H1 (cell line): ENCODE measurements around the gene CACNA1D. TPM values are rescaled to one million over a fixed set of nuclear protein-coding genes. Genes with fewer than 3 reads are reported as not detected.

Experiments used
- CTCF ChIA-PET: fragments of 300-600 bp; sonication (Branson Sonifier 250); formaldehyde crosslinking; loops from one replicate; lab custom pipeline; 2021; ENCODE audit not compliant: partially characterized antibody; lab: Charles Lee
- POLR2A ChIA-PET: fragments of 300-600 bp; sonication (Branson Sonifier 250); formaldehyde crosslinking; loops from one replicate; lab custom pipeline; 2021; ENCODE audit warnings: inconsistent platforms; ENCODE audit not compliant: partially characterized antibody; lab: Charles Lee
- DNase-seq, 2 experiments: peaks; one replicate each; pipeline versions ENCODE4 v3.0.0 to v3.0.0-alpha.2; 2010 to 2022; ENCODE audit warnings: low spot score in 2 of 2, low read depth in 1 of 2, mixed read lengths in 1 of 2
- FAIRE-seq: peaks from 2 replicates; lab custom pipeline; 2011; peaks lifted over from hg19 to GRCh38; lab: Jason Lieb, UNC
- H2AFZ ChIP-seq: 2 replicates; pipeline ENCODE4 v1.8.1; 2012; ENCODE audit warnings: low read length, inconsistent platforms
- H2AK5ac ChIP-seq: 2 replicates; pipeline ENCODE4 v1.6.1; 2013; ENCODE audit warnings: low read depth, low read length
- H2BK120ac ChIP-seq: replicated peaks from 2 replicates; pipeline ENCODE3; 2013; ENCODE audit warnings: low read depth, low read length, inconsistent platforms
- H2BK12ac ChIP-seq: 2 replicates; pipeline ENCODE4 v1.6.1; 2013; ENCODE audit warnings: low read depth, low read length
- H2BK15ac ChIP-seq: 2 replicates; pipeline ENCODE4 v1.6.1; 2013; ENCODE audit warnings: low read length
- H2BK20ac ChIP-seq: 2 replicates; pipeline ENCODE4 v1.6.1; 2013; ENCODE audit warnings: low read length
- H2BK5ac ChIP-seq: 2 replicates; pipeline ENCODE4 v1.6.1; 2013; ENCODE audit warnings: low read depth, low read length
- H3K14ac ChIP-seq: 2 replicates; pipeline ENCODE4 v1.6.1; 2013; ENCODE audit warnings: inconsistent platforms; ENCODE audit not compliant: insufficient read length
- H3K18ac ChIP-seq: 2 replicates; pipeline ENCODE4 v1.6.1; 2013; ENCODE audit warnings: low read length; ENCODE audit errors: extremely low read depth
- H3K23ac ChIP-seq: 2 replicates; pipeline ENCODE4 v1.6.1; 2013; ENCODE audit warnings: inconsistent platforms; ENCODE audit not compliant: insufficient read length
- H3K23me2 ChIP-seq: 2 replicates; pipeline ENCODE4 v1.6.1; 2013; ENCODE audit warnings: low read depth, low read length
- H3K27ac ChIP-seq: 2 replicates; pipeline ENCODE4 v1.6.1; 2011; ENCODE audit warnings: low read depth, low read length, inconsistent platforms
- H3K27me3 ChIP-seq, 4 experiments: replicated peaks in 1 of 4; 1 replicate in 1 of 4; 2 replicates in 3 of 4; pipeline versions ENCODE4 v1.6.1 to v1.8.1; 2011 to 2013; ENCODE audit warnings: low read length in 3 of 4, mild to moderate bottlenecking in 3 of 4, inconsistent platforms in 2 of 4, mixed read lengths in 2 of 4, moderate library complexity in 1 of 4; ENCODE audit not compliant: control insufficient read depth in 3 of 4, insufficient read depth in 3 of 4; ENCODE audit errors: extremely low read depth in 1 of 4
- H3K36me3 ChIP-seq, 4 experiments: 2 replicates each; pipeline versions ENCODE4 v1.6.1 to v1.8.1; 2011 to 2013; ENCODE audit warnings: mild to moderate bottlenecking in 4 of 4, low read length in 3 of 4, moderate library complexity in 2 of 4, control low read depth in 1 of 4, inconsistent platforms in 1 of 4; ENCODE audit not compliant: insufficient read depth in 4 of 4, control insufficient read depth in 2 of 4
- H3K4ac ChIP-seq: replicated peaks from 2 replicates; pipeline ENCODE3; 2013; ENCODE audit warnings: low read length, low read depth, mixed read lengths, inconsistent platforms; ENCODE audit not compliant: insufficient read length
- H3K4me1 ChIP-seq, 4 experiments: replicated peaks in 1 of 4; 1 replicate in 1 of 4; 2 replicates in 3 of 4; pipeline versions ENCODE4 v1.6.1 to v1.8.1; 2011 to 2013; ENCODE audit warnings: low read length in 3 of 4, inconsistent platforms in 2 of 4, mixed read lengths in 1 of 4; ENCODE audit not compliant: insufficient read depth in 4 of 4, control insufficient read depth in 3 of 4
- H3K4me2 ChIP-seq, 2 experiments: 2 replicates each; pipeline versions ENCODE4 v1.6.1 to v1.8.1; 2011 to 2013; ENCODE audit warnings: low read depth in 2 of 2, low read length in 2 of 2, control low read depth in 1 of 2, inconsistent platforms in 1 of 2, mild to moderate bottlenecking in 1 of 2; ENCODE audit not compliant: insufficient read depth in 1 of 2
- H3K4me3 ChIP-seq, 4 experiments: fragments of 200-600, 300-600 bp in 1 of 4; sonication (generic), shearing (Covaris generic), sonication (Bioruptor Twin) in 1 of 4; 2 replicates each; pipeline versions ENCODE4 v1.5.1 to v1.8.1; 2011 to 2016; ENCODE audit warnings: low read length in 4 of 4, low read depth in 3 of 4, control low read depth in 2 of 4, inconsistent platforms in 2 of 4, mild to moderate bottlenecking in 2 of 4, mixed read lengths in 1 of 4, moderate library complexity in 1 of 4; ENCODE audit not compliant: insufficient read depth in 2 of 4; ENCODE audit errors: extremely low read depth in 1 of 4
- H3K56ac ChIP-seq: replicated peaks from 2 replicates; pipeline ENCODE3; 2013; ENCODE audit warnings: low read depth, mild to moderate bottlenecking, mixed read lengths, low read length, inconsistent platforms; ENCODE audit not compliant: insufficient read length
- H3K79me1 ChIP-seq: 2 replicates; pipeline ENCODE4 v1.6.1; 2013; ENCODE audit warnings: low read depth, low read length, control low read depth
- H3K79me2 ChIP-seq, 2 experiments: 2 replicates each; pipeline versions ENCODE4 v1.6.1 to v1.8.1; 2012 to 2013; ENCODE audit warnings: low read length in 2 of 2, mild to moderate bottlenecking in 2 of 2, inconsistent platforms in 1 of 2; ENCODE audit not compliant: insufficient read depth in 2 of 2, control insufficient read depth in 1 of 2
- H3K9ac ChIP-seq, 4 experiments: replicated peaks in 1 of 4; 1 replicate in 1 of 4; 2 replicates in 3 of 4; pipeline versions ENCODE4 v1.6.1 to v1.8.1; 2011 to 2013; ENCODE audit warnings: low read depth in 3 of 4, low read length in 3 of 4, control low read depth in 2 of 4, mild to moderate bottlenecking in 2 of 4, moderate library complexity in 2 of 4, inconsistent platforms in 1 of 4; ENCODE audit errors: extremely low read depth in 1 of 4
- H3K9me3 ChIP-seq, 2 experiments: 2 replicates each; pipeline versions ENCODE4 v1.6.1 to v1.8.1; 2012 to 2013; ENCODE audit warnings: mild to moderate bottlenecking in 2 of 2, moderate library complexity in 2 of 2, control low read depth in 1 of 2, inconsistent platforms in 1 of 2, low read depth in 1 of 2, low read length in 1 of 2, mixed read lengths in 1 of 2; ENCODE audit not compliant: insufficient read depth in 2 of 2
- H4K20me1 ChIP-seq, 2 experiments: replicated peaks in 1 of 2; 2 replicates each; pipeline versions ENCODE3 to v1.8.1; 2011 to 2013; ENCODE audit warnings: inconsistent platforms in 2 of 2, low read length in 2 of 2, mild to moderate bottlenecking in 1 of 2; ENCODE audit not compliant: insufficient read depth in 2 of 2, control insufficient read depth in 1 of 2
- H4K5ac ChIP-seq: 2 replicates; pipeline ENCODE4 v1.6.1; 2013; ENCODE audit warnings: low read length, low read depth, mixed read lengths, inconsistent platforms; ENCODE audit not compliant: insufficient read length
- H4K8ac ChIP-seq: 2 replicates; pipeline ENCODE4 v1.8.0; 2013; ENCODE audit warnings: mild to moderate bottlenecking, moderate library complexity, low read length, inconsistent platforms; ENCODE audit not compliant: insufficient read depth; ENCODE audit errors: extremely low read depth
- H4K91ac ChIP-seq: replicated peaks from 2 replicates; pipeline ENCODE3; 2013; ENCODE audit warnings: low read length, mixed read lengths, inconsistent platforms; ENCODE audit not compliant: insufficient read length
- BCL11A ChIP-seq, 2 experiments: IDR thresholded peaks; one replicate each; pipeline ENCODE4 v1.6.1; 2011; ENCODE audit warnings: low read depth in 2 of 2, low read length in 2 of 2, mild to moderate bottlenecking in 2 of 2
- CEBPB ChIP-seq: IDR thresholded peaks from 2 replicates; pipeline ENCODE4 v1.6.1; 2012; ENCODE audit warnings: low read depth, low read length
- NRF1 ChIP-seq: IDR thresholded peaks from 2 replicates; pipeline ENCODE4 v1.6.1; 2011; ENCODE audit warnings: mild to moderate bottlenecking, low read depth, low read length, improper control_type of control experiment
- POLR2A ChIP-seq, 2 experiments: IDR thresholded peaks; 1 replicate in 1 of 2; 2 replicates in 1 of 2; pipeline ENCODE4 v1.6.1; 2011; ENCODE audit warnings: low read depth in 2 of 2, low read length in 2 of 2, mild to moderate bottlenecking in 2 of 2; ENCODE audit errors: control extremely low read depth in 1 of 2
- SIX5 ChIP-seq: IDR thresholded peaks from 2 replicates; pipeline ENCODE4 v1.6.1; 2011; ENCODE audit warnings: mild to moderate bottlenecking, low read depth, low read length
- WGBS, 2 experiments: shearing (Covaris generic) in 1 of 2; methylation state at CpG; one replicate each; pipeline versions ENCODE4 v1.1.6 to v1.1.7; 2013 to 2015; ENCODE audit warnings: low lambda C conversion rate in 2 of 2, mixed read lengths in 2 of 2, inconsistent platforms in 1 of 2, low coverage in 1 of 2, missing lambda C conversion rate in 1 of 2; ENCODE audit not compliant: insufficient replicate concordance in 2 of 2, insufficient coverage in 1 of 2, insufficient read length in 1 of 2; ENCODE audit errors: extremely low coverage in 1 of 2, missing lambda C conversion rate in 1 of 2; 5-methylcytosine and 5-hydroxymethylcytosine counted together
- polyA plus RNA-seq, 7 experiments: library from polyadenylated mRNA; depleted of rRNA in 3 of 7; stranded (reverse) in 5 of 7; unstranded in 2 of 7; fragments of >200 nt in 5 of 7; fragments of 200-250 nt in 2 of 7; gene quantifications; 1 replicate in 5 of 7; 2 replicates in 1 of 7; 4 replicates in 1 of 7; pipeline versions ENCODE4 v1.2.1 to v1.2.3, GENCODE V29; 2011 to 2013; ENCODE audit warnings: missing spikeins in 2 of 7, mixed read lengths in 2 of 7
- total RNA-seq: library from RNA; stranded (reverse); fragmentation: NEBNext Ultra II Directional; extraction: Animal tissue kit (Norgen Biotek cat#: 25700); gene quantifications from 2 replicates; pipeline ENCODE4 v1.2.1, GENCODE V29; 2021

The CACNA1D gene
- total and polyA plus RNA-seq, 2 of the 8 experiments (the other 6 are each of a cell fraction or from before 2014, with no cell fraction given) = 2.0 to 2.9 TPM

- CTCF ChIA-PET = interaction anchor here (0.6 to 8.1 kb wide), 14 partner anchors 12 to 294 kb away, joined by 3 to 46 read pairs (median 3); no protein-coding TSS in a partner anchor
- Histone ChIP-seq H4K8ac (no peak overlapping the region), H3K4me2 (no peak overlapping the region), H3K27me3 (no peaks in the 10 kb centered on the region), H3K27ac (no peak overlapping the region), H2BK15ac (no peak overlapping the region), H3K4me1 (no peaks in the 10 kb centered on the region), H3K56ac (no peak overlapping the region), H3K14ac (no peak overlapping the region), H2BK5ac (no peak overlapping the region), H3K9ac (no peak overlapping the region), H3K79me2 (no peaks in the 10 kb centered on the region), H3K36me3 (no peaks in the 10 kb centered on the region), H2BK12ac (no peak overlapping the region), H3K23ac (no peak overlapping the region), H2AK5ac (no peak overlapping the region), H4K91ac (no peak overlapping the region), H3K4me3 (no peak overlapping the region), H4K20me1 (no peaks in the 10 kb centered on the region), H3K79me1 (no peaks in the 10 kb centered on the region), H3K18ac (no peak overlapping the region), H3K9me3 (no peaks in the 10 kb centered on the region), H3K4ac (no peak overlapping the region), H2BK120ac (no peak overlapping the region), H4K5ac (no peak overlapping the region), H2AFZ (no peak overlapping the region), H2BK20ac (no peak overlapping the region), H3K23me2 (peaks cover 3% of the 10 kb centered on the region; the same call in 1 of the 2 replicates)
- no peak for DNase-seq
- no peak for FAIRE-seq
- WGBS, 2 experiments = 89% methylated on average over 3 of the region's 3 CpGs; no CpG with 5 or more reads in 1 of the 2 experiments
- POLR2A ChIA-PET = no interaction called here
- TF ChIP-seq NRF1 (no peak), POLR2A (IDR thresholded peaks at IDR 0.05; ENCODE audit: control extremely low read depth in 1 of 2, low read depth in 2 of 2, low read length in 2 of 2) (no peak), SIX5 (no peak), BCL11A (IDR thresholded peaks at IDR 0.05; ENCODE audit: low read depth in 2 of 2, low read length in 2 of 2) (no peak), CEBPB (no peak)
Observed at GRCh38 chr3:53670721-53671120, 176.3 kb downstream of the CACNA1D start.
